Measurements from ENCODE around the gene ITPR1. TPM values are rescaled to one million over a fixed set of nuclear protein-coding genes. Genes with fewer than 3 reads are reported as not detected.

Gene ITPR1
- polyA plus RNA-seq, 1 donor from 2014 or later, result 2.1 TPM

- Histone ChIP-seq H3K4me2 (ENCODE audit: low read length) (no peak overlapping the region), H3K9ac (ENCODE audit: low read length) (no peak overlapping the region), H2AFZ (ENCODE audit: low read depth, low read length) (no peak overlapping the region), H3K9me2 (ENCODE audit: insufficient read depth, low read length) (no peaks in the 10 kb centered on the region), H3F3A (ENCODE audit: insufficient read depth, low read length, poor library complexity, severe bottlenecking) (no peaks in the 10 kb centered on the region), H3K27ac (ENCODE audit: low read length) (no peak overlapping the region), H4K20me1 (ENCODE audit: insufficient read depth) (no peaks in the 10 kb centered on the region), H3K9me3 (ENCODE audit: low read length) (no peaks in the 10 kb centered on the region), H3K36me3 (ENCODE audit: insufficient read depth, low read length) (no peaks in the 10 kb centered on the region), H3K4me3 (ENCODE audit: low read length) (no peak overlapping the region), H3K27me3 (ENCODE audit: insufficient read depth, low read depth, low read length) (no peaks in the 10 kb centered on the region), H3K79me2 (replicated peaks; ENCODE audit: insufficient read depth, low read length) (no peaks in the 10 kb centered on the region)
- TF ChIP-seq EP300 (conservative IDR thresholded peaks at IDR 0.05; ENCODE audit: poor library complexity, severe bottlenecking), result no peak
- TF ChIP-seq REST (IDR thresholded peaks at IDR 0.05; ENCODE audit: borderline replicate concordance), result no peak
- no peak for TF ChIP-seq EZH2 (IDR thresholded peaks at IDR 0.05; ENCODE audit: borderline replicate concordance, insufficient read depth, low read length, poor library complexity, severe bottlenecking)
- TF ChIP-seq TAF1 (IDR thresholded peaks at IDR 0.05; ENCODE audit: low read depth), result no peak
- no peak for TF ChIP-seq RAD21 (conservative IDR thresholded peaks at IDR 0.05)
- TF ChIP-seq SMC3 (conservative IDR thresholded peaks at IDR 0.05; ENCODE audit: poor library complexity), result no peak
- TF ChIP-seq CTCF (IDR thresholded peaks at IDR 0.05; ENCODE audit: poor library complexity, severe bottlenecking), result no peak
These were observed 348.1 kb downstream of the ITPR1 start for GRCh38 chr3:4841225-4841624.

GRCh38 chr3:4841776-4842440, 348.8 kb downstream of the ITPR1 start:
- Histone ChIP-seq H2AFZ (ENCODE audit: low read depth, low read length) (no peak overlapping the region), H3K27ac (ENCODE audit: low read length) (no peak overlapping the region), H3K4me3 (ENCODE audit: low read length) (no peak overlapping the region), H3K27me3 (ENCODE audit: insufficient read depth, low read depth, low read length) (no peaks in the 10 kb centered on the region), H3K9me2 (ENCODE audit: insufficient read depth, low read length) (no peaks in the 10 kb centered on the region), H4K20me1 (ENCODE audit: insufficient read depth) (no peaks in the 10 kb centered on the region), H3K4me2 (ENCODE audit: low read length) (no peak overlapping the region), H3K79me2 (replicated peaks; ENCODE audit: insufficient read depth, low read length) (no peaks in the 10 kb centered on the region), H3F3A (ENCODE audit: insufficient read depth, low read length, poor library complexity, severe bottlenecking) (no peaks in the 10 kb centered on the region), H3K36me3 (ENCODE audit: insufficient read depth, low read length) (no peaks in the 10 kb centered on the region), H3K9me3 (ENCODE audit: low read length) (no peaks in the 10 kb centered on the region), H3K9ac (ENCODE audit: low read length) (no peak overlapping the region)
- TF ChIP-seq REST (IDR thresholded peaks at IDR 0.05; ENCODE audit: borderline replicate concordance) (no peak), SMC3 (conservative IDR thresholded peaks at IDR 0.05; ENCODE audit: poor library complexity) (no peak), CTCF (IDR thresholded peaks at IDR 0.05; ENCODE audit: poor library complexity, severe bottlenecking) (no peak), MXI1 (conservative IDR thresholded peaks at IDR 0.05; ENCODE audit: poor library complexity, severe bottlenecking) (no peak), EZH2 (IDR thresholded peaks at IDR 0.05; ENCODE audit: borderline replicate concordance, insufficient read depth, low read length, poor library complexity, severe bottlenecking) (no peak), EP300 (conservative IDR thresholded peaks at IDR 0.05; ENCODE audit: poor library complexity, severe bottlenecking) (no peak), POLR2AphosphoS5 (IDR thresholded peaks at IDR 0.05) (no peak), TAF1 (IDR thresholded peaks at IDR 0.05; ENCODE audit: low read depth) (no peak), RAD21 (conservative IDR thresholded peaks at IDR 0.05) (no peak)

All from neural cell (in vitro differentiated cells).